ENCODE measurements around the gene DUSP28. TPM values are rescaled to one million over a fixed set of nuclear protein-coding genes. Genes with fewer than 3 reads are reported as not detected.
"Not testable (repeated sequence)": the region's sequence is repeated elsewhere in the genome, so short reads cannot be mapped to it uniquely, and the experiment has no call there.

The DUSP28 gene
- total RNA-seq, 1 experiment from 2014 or later = 2.2 TPM

DNA sequence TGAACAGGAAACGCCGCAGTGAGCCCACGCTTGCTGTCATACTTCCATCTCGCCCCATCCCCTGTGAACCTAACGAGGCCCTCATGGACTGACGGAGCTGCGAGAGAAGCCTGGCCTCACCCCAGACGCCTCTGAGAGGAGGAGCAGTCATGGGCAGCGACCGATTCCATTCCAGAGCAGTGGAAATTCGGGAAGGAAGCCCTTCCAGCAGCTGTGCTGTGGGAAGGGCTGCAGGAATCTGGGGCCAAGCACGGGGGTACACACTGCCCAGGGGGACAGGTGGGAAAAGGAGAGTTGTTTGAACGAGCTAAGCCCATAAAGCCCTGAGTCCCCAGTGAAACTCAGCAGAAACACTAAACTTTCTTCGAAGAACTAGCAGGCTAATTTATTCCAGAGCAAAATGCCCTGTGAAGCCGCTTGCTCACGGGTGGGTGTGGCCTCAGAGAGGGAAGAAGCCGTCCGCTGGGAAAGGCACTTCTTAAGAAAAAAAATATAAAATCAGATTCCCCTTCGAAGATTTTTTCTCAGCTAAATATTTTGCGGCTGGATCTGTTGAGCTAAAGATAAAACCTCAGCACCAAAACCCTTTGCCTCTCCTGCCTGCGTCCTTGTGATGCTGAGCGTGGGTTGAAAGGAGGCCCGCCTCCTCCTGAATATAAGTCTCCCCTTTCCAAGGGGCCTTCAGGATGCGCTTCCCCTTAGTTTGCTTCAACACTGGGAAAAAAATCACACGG lies 40.6 kb upstream of the DUSP28 start:
- Mint-ChIP-seq H3K27ac (ENCODE audit: unreplicated experiment) (no peak overlapping the region), H3K36me3 (ENCODE audit: insufficient read depth, unreplicated experiment) (peaks cover 11% of the 10 kb centered on the region), H3K27me3 (ENCODE audit: insufficient read depth, unreplicated experiment) (no peaks in the 10 kb centered on the region), H3K4me1 (ENCODE audit: low read depth, unreplicated experiment) (no peaks in the 10 kb centered on the region), H3K4me3 (ENCODE audit: unreplicated experiment) (no peak overlapping the region), H3K9me3 (ENCODE audit: unreplicated experiment) (no peaks in the 10 kb centered on the region)
- no peaks in the 10 kb centered on the region for H3K9me3 ChIP-seq
- H3K4me1 ChIP-seq = no peaks in the 10 kb centered on the region
- intact Hi-C loops (cut with micrococcal nuclease; ENCODE audit: unreplicated experiment) = no loop called here
- H3K4me3 ChIP-seq (ENCODE audit: low read depth, low read length) = no peak overlapping the region
- TF ChIP-seq, protein P1, sequence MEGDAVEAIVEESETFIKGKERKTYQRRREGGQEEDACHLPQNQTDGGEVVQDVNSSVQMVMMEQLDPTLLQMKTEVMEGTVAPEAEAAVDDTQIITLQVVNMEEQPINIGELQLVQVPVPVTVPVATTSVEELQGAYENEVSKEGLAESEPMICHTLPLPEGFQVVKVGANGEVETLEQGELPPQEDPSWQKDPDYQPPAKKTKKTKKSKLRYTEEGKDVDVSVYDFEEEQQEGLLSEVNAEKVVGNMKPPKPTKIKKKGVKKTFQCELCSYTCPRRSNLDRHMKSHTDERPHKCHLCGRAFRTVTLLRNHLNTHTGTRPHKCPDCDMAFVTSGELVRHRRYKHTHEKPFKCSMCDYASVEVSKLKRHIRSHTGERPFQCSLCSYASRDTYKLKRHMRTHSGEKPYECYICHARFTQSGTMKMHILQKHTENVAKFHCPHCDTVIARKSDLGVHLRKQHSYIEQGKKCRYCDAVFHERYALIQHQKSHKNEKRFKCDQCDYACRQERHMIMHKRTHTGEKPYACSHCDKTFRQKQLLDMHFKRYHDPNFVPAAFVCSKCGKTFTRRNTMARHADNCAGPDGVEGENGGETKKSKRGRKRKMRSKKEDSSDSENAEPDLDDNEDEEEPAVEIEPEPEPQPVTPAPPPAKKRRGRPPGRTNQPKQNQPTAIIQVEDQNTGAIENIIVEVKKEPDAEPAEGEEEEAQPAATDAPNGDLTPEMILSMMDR (IDR thresholded peaks at IDR 0.05; ENCODE audit: insufficient read depth in 1 of 2, low read depth in 1 of 2, low read length in 1 of 2, severe bottlenecking in 1 of 2, unreplicated experiment in 1 of 2) = no peak
- no peak for DNase-seq
- H3K36me3 ChIP-seq (ENCODE audit: control insufficient read depth, insufficient read depth, low read length) = no peaks in the 10 kb centered on the region; the same call in 1 of the 2 replicates
- CTCF ChIA-PET = no interaction called here
- POLR2A ChIA-PET = no interaction called here
- no peaks in the 10 kb centered on the region for H3K27me3 ChIP-seq (replicated peaks; ENCODE audit: control insufficient read depth, insufficient read depth, low read length)
- no TSS peak for BruUV-seq (replicated peaks)

DNA sequence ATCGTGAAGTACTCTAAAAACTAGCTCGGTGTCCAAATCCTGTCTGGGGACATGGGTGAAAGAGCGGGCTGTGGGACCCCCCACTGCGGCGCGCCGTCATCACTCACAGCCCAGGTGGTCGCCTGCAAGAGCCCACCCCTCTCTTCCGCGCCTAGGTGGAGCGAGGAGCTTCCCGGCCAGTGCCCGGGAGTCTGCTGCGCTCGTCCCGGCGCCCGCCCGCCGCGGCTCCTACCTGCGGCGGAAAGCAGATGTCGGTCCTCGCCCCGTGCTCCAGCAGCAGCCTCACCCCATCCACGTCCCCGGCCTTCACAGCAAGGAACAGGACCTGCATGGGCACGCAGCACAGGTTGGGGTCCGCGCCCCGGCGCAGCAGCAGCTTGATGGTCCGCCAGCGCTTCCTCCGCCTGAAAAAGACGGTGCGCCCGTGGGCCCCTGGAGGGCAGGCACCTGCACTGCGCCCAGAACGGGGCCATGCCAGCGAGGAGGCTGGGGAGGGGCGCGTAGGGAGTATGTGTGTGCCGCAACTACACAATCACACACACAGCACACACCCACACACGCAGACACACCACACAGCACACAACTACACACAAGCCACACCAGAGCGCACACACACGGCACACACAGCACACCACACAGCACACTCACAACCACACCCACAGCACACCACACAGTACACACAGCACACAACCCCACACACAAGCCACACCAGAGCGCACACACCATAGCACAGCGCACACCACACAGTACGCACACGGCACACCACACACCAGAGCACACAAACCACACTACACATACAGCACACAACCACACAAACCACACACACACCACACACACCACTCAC lies 39.8 kb upstream of the DUSP28 start:
- H3K27ac Mint-ChIP-seq (ENCODE audit: unreplicated experiment) = no peak overlapping the region
- POLR2A ChIA-PET = no interaction called here
- peaks cover 8% of the 10 kb centered on the region for H3K9me3 Mint-ChIP-seq (ENCODE audit: unreplicated experiment)
- no peaks in the 10 kb centered on the region for H3K27me3 ChIP-seq (replicated peaks; ENCODE audit: control insufficient read depth, insufficient read depth, low read length)
- no peaks in the 10 kb centered on the region for H3K4me1 Mint-ChIP-seq (ENCODE audit: low read depth, unreplicated experiment)
- H3K4me3 ChIP-seq (ENCODE audit: low read depth, low read length) = no peak overlapping the region
- no peaks in the 10 kb centered on the region for H3K4me1 ChIP-seq
- BruUV-seq (replicated peaks) = no TSS peak
- peaks cover 1% of the 10 kb centered on the region for H3K36me3 ChIP-seq (ENCODE audit: control insufficient read depth, insufficient read depth, low read length)
- H3K4me3 Mint-ChIP-seq (ENCODE audit: unreplicated experiment) = no peak overlapping the region
- DNase-seq = no peak
- CTCF ChIA-PET = no interaction called here
- H3K27me3 Mint-ChIP-seq (ENCODE audit: insufficient read depth, unreplicated experiment) = no peaks in the 10 kb centered on the region
- 0 out of 2 replicates have a peak, but pooled peaks cover 3% of the 10 kb centered on the region for H3K9me3 ChIP-seq
- TF ChIP-seq, protein P1 (IDR thresholded peaks at IDR 0.05; ENCODE audit: insufficient read depth in 1 of 2, low read depth in 1 of 2, low read length in 1 of 2, severe bottlenecking in 1 of 2, unreplicated experiment in 1 of 2) = no peak
- intact Hi-C loops (cut with micrococcal nuclease; ENCODE audit: unreplicated experiment) = no loop called here
- H3K36me3 Mint-ChIP-seq (ENCODE audit: insufficient read depth, unreplicated experiment) = peaks cover 19% of the 10 kb centered on the region

DNA sequence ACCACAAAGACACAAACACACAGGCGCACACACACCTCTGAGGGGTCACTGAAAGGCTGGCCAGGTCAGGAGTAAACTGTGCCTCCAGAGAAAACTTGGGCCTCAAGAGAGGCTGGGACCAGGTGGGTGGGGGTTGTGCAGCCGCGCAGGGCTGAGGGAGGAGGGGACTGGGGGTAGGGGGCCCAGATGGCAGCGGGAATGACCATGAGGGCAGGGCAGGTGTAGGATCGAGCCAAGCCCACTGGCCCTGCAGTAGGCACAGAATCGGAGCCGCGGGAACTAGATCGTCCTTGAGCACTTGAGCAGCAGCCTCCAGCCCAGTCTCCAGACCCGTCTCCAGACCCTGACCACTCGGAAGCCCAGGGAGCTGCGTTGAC lies 39.2 kb upstream of the DUSP28 start:
- H3K4me3 ChIP-seq (ENCODE audit: low read depth, low read length) = no peak overlapping the region
- peaks cover 9% of the 10 kb centered on the region for H3K9me3 Mint-ChIP-seq (ENCODE audit: unreplicated experiment)
- no peaks in the 10 kb centered on the region for H3K27me3 ChIP-seq (replicated peaks; ENCODE audit: control insufficient read depth, insufficient read depth, low read length)
- no peak for DNase-seq
- TF ChIP-seq, protein P1 (IDR thresholded peaks at IDR 0.05; ENCODE audit: insufficient read depth in 1 of 2, low read depth in 1 of 2, low read length in 1 of 2, severe bottlenecking in 1 of 2, unreplicated experiment in 1 of 2) = no peak
- H3K36me3 Mint-ChIP-seq (ENCODE audit: insufficient read depth, unreplicated experiment) = peaks cover 21% of the 10 kb centered on the region
- no peaks in the 10 kb centered on the region for H3K27me3 Mint-ChIP-seq (ENCODE audit: insufficient read depth, unreplicated experiment)
- H3K4me1 ChIP-seq = no peaks in the 10 kb centered on the region
- CTCF ChIA-PET = interaction anchor here (0.6 kb wide), 1 partner anchor 45 kb away, joined by 6 read pairs; no protein-coding TSS in a partner anchor
- intact Hi-C loops (cut with micrococcal nuclease; ENCODE audit: unreplicated experiment) = no loop called here
- POLR2A ChIA-PET = no interaction called here
- BruUV-seq (replicated peaks) = no TSS peak
- peaks cover 3% of the 10 kb centered on the region for H3K36me3 ChIP-seq (ENCODE audit: control insufficient read depth, insufficient read depth, low read length)
- no peaks in the 10 kb centered on the region for H3K4me1 Mint-ChIP-seq (ENCODE audit: low read depth, unreplicated experiment)
- H3K4me3 Mint-ChIP-seq (ENCODE audit: unreplicated experiment) = no peak overlapping the region
- H3K27ac Mint-ChIP-seq (ENCODE audit: unreplicated experiment) = no peak overlapping the region
- H3K9me3 ChIP-seq = 0 out of 2 replicates have a peak, but pooled peaks cover 3% of the 10 kb centered on the region

DNA sequence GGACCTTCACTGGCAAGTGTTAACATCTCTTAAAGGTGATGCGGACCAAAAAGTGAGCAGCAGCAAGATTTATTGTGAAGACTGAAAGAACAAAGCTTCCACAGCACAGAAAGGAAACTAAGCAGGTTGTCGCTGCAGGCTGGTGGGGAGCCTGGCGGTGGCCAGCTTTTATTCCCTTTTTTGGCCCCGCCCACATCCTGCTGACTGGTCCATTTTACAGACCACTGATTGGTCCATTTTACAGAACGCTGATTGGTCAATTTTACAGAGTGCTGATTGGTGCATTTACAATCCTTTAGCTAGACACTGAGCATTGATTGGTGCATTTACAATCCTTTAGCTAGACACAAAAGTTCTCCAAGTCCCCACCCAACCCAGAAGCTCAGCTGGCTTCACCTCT lies 38.3 kb upstream of the DUSP28 start:
- POLR2A ChIA-PET; intact Hi-C loops (cut with micrococcal nuclease; ENCODE audit: unreplicated experiment); H3K27me3 Mint-ChIP-seq (ENCODE audit: insufficient read depth, unreplicated experiment); H3K9me3 ChIP-seq; BruUV-seq (replicated peaks); H3K4me3 Mint-ChIP-seq (ENCODE audit: unreplicated experiment); H3K4me1 ChIP-seq; H3K27me3 ChIP-seq (replicated peaks; ENCODE audit: control insufficient read depth, insufficient read depth, low read length); H3K36me3 ChIP-seq (ENCODE audit: control insufficient read depth, insufficient read depth, low read length); H3K4me3 ChIP-seq (ENCODE audit: low read depth, low read length); H3K4me1 Mint-ChIP-seq (ENCODE audit: low read depth, unreplicated experiment); CTCF ChIA-PET; H3K27ac Mint-ChIP-seq (ENCODE audit: unreplicated experiment); DNase-seq: not testable (repeated sequence)
- Mint-ChIP-seq H3K36me3 (ENCODE audit: insufficient read depth, unreplicated experiment) (peaks cover 21% of the 10 kb centered on the region), H3K9me3 (ENCODE audit: unreplicated experiment) (peaks cover 12% of the 10 kb centered on the region)
